ENCODE data around the gene BRD1. TPM values are rescaled to one million over a fixed set of nuclear protein-coding genes. Genes with fewer than 3 reads are reported as not detected.

The BRD1 gene
- polyA plus RNA-seq, 1 donor from 2014 or later = 79.3 TPM

GRCh38 chr22:49820984-49821383, 6.7 kb downstream of the BRD1 start:
- Histone ChIP-seq H3K9ac (ENCODE audit: low read length) (no peak overlapping the region), H3K9me3 (ENCODE audit: low read length) (no peaks in the 10 kb centered on the region), H3K36me3 (ENCODE audit: insufficient read depth, low read length) (peaks cover 12% of the 10 kb centered on the region), H3K9me2 (ENCODE audit: insufficient read depth, low read length) (no peaks in the 10 kb centered on the region), H3K4me3 (ENCODE audit: low read length) (no peak overlapping the region), H3K79me2 (replicated peaks; ENCODE audit: insufficient read depth, low read length) (peaks cover 92% of the 10 kb centered on the region), H3K27ac (ENCODE audit: low read length) (no peak overlapping the region), H3K27me3 (ENCODE audit: insufficient read depth, low read depth, low read length) (no peaks in the 10 kb centered on the region), H3F3A (ENCODE audit: insufficient read depth, low read length, poor library complexity, severe bottlenecking) (no peaks in the 10 kb centered on the region), H4K20me1 (ENCODE audit: insufficient read depth) (peaks cover 42% of the 10 kb centered on the region), H3K4me2 (ENCODE audit: low read length) (no peak overlapping the region), H2AFZ (ENCODE audit: low read depth, low read length) (no peak overlapping the region)
- no peak for TF ChIP-seq MXI1 (conservative IDR thresholded peaks at IDR 0.05; ENCODE audit: poor library complexity, severe bottlenecking)
- no peak for TF ChIP-seq POLR2AphosphoS5 (IDR thresholded peaks at IDR 0.05)
- no peak for TF ChIP-seq RAD21 (conservative IDR thresholded peaks at IDR 0.05)
- TF ChIP-seq CTCF (IDR thresholded peaks at IDR 0.05; ENCODE audit: poor library complexity, severe bottlenecking) = no peak
- no peak for TF ChIP-seq EP300 (conservative IDR thresholded peaks at IDR 0.05; ENCODE audit: poor library complexity, severe bottlenecking)
- TF ChIP-seq TAF1 (IDR thresholded peaks at IDR 0.05; ENCODE audit: low read depth) = no peak
- no peak for TF ChIP-seq SMC3 (conservative IDR thresholded peaks at IDR 0.05; ENCODE audit: poor library complexity)
- TF ChIP-seq EZH2 (IDR thresholded peaks at IDR 0.05; ENCODE audit: borderline replicate concordance, insufficient read depth, low read length, poor library complexity, severe bottlenecking) = no peak
- TF ChIP-seq REST (IDR thresholded peaks at IDR 0.05; ENCODE audit: borderline replicate concordance) = no peak

- H3K36me3 ChIP-seq (ENCODE audit: insufficient read depth, low read length) = no peaks in the 10 kb centered on the region
Measured at GRCh38 chr22:49817359-49817758, 10.3 kb downstream of the BRD1 start.

More at GRCh38 chr22:49817359-49817758, 10.3 kb downstream of the BRD1 start:
- Histone ChIP-seq H3K4me2 (ENCODE audit: low read length) (no peak overlapping the region), H3K79me2 (replicated peaks; ENCODE audit: insufficient read depth, low read length) (peaks cover 81% of the 10 kb centered on the region), H4K20me1 (ENCODE audit: insufficient read depth) (peaks cover 38% of the 10 kb centered on the region), H3K27ac (ENCODE audit: low read length) (no peak overlapping the region), H3K27me3 (ENCODE audit: insufficient read depth, low read depth, low read length) (no peaks in the 10 kb centered on the region), H3K9me2 (ENCODE audit: insufficient read depth, low read length) (no peaks in the 10 kb centered on the region), H3F3A (ENCODE audit: insufficient read depth, low read length, poor library complexity, severe bottlenecking) (no peaks in the 10 kb centered on the region), H2AFZ (ENCODE audit: low read depth, low read length) (no peak overlapping the region), H3K9me3 (ENCODE audit: low read length) (no peaks in the 10 kb centered on the region), H3K4me3 (ENCODE audit: low read length) (no peak overlapping the region), H3K9ac (ENCODE audit: low read length) (no peak overlapping the region)
- no peak for TF ChIP-seq EP300 (conservative IDR thresholded peaks at IDR 0.05; ENCODE audit: poor library complexity, severe bottlenecking)
- no peak for TF ChIP-seq SMC3 (conservative IDR thresholded peaks at IDR 0.05; ENCODE audit: poor library complexity)
- no peak for TF ChIP-seq RAD21 (conservative IDR thresholded peaks at IDR 0.05)
- no peak for TF ChIP-seq MXI1 (conservative IDR thresholded peaks at IDR 0.05; ENCODE audit: poor library complexity, severe bottlenecking)

Measured in neural cell (in vitro differentiated cells).